Loucy (cell line): ENCODE results near the gene GDAP1L1.

Source experiments
- CTCF ChIP-seq: fragments of 200-600 bp; sonication (generic); conservative IDR thresholded peaks from 2 replicates; pipeline ENCODE4 v1.5.1; 2014; ENCODE audit warnings: mild to moderate bottlenecking, antibody characterized with exemption, low read length
- EZH2phosphoT487 ChIP-seq: fragments of 200-600 bp; IDR thresholded peaks from 2 replicates; pipeline ENCODE4 v1.6.1; 2018; ENCODE audit warnings: antibody characterized with exemption, mild to moderate bottlenecking, moderate library complexity, borderline replicate concordance

- TF ChIP-seq CTCF (no peak), EZH2phosphoT487 (no peak)
Measured at GRCh38 chr20:44210406-44211176, 36.5 kb upstream of the GDAP1L1 start, which contains the start of gene OSER1.
